Transverse colon (tissue), 4 donors: ENCODE measurements around the gene NRP1.

Experiments used
- CTCF ChIP-seq, 5 experiments: fragments of 200-600 bp in 3 of 5; fragments of 450-650 bp in 2 of 5; sonication (generic) in 3 of 5; IDR thresholded peaks; 1 replicate in 2 of 5; 2 replicates in 3 of 5; pipeline ENCODE4 v1.5.1; 2016 to 2017; ENCODE audit warnings: antibody characterized with exemption in 5 of 5, inconsistent platforms in 3 of 5, mild to moderate bottlenecking in 2 of 5, moderate library complexity in 1 of 5
- EP300 ChIP-seq: sonication (generic); formaldehyde crosslinking; IDR thresholded peaks from one replicate; pipeline ENCODE4 v1.6.1; 2017; ENCODE audit warnings: antibody characterized with exemption, low read depth
- POLR2A ChIP-seq: fragments of 450-650 bp; IDR thresholded peaks from one replicate; pipeline ENCODE4 v1.6.1; 2016; ENCODE audit warnings: antibody characterized with exemption, mild to moderate bottlenecking, moderate library complexity
- POLR2AphosphoS5 ChIP-seq, 3 donors: sonication (generic); formaldehyde crosslinking; IDR thresholded peaks; one replicate each; pipeline ENCODE4 v1.6.1; 2016; ENCODE audit warnings: antibody characterized with exemption in 3 of 3

GRCh38 chr10:33290321-33291052 lies 44.0 kb downstream of the NRP1 start:
- TF ChIP-seq EP300 = no peak
- no peak for TF ChIP-seq POLR2A
- no peak for TF ChIP-seq CTCF (IDR thresholded peaks at IDR 0.05)
- TF ChIP-seq POLR2AphosphoS5 (IDR thresholded peaks at IDR 0.05) = no peak
